ENCODE results near the gene AQP12A. TPM values are rescaled to one million over a fixed set of nuclear protein-coding genes. Genes with fewer than 3 reads are reported as not detected.

The AQP12A gene
- total RNA-seq, 1 donor from 2014 or later: not detected

- no peak overlapping the region for H3K4me3 Mint-ChIP-seq
Measured at GRCh38 chr2:240685771-240686371, 5.8 kb upstream of the AQP12A start.

GRCh38 chr2:240686460-240686859 lies 5.2 kb upstream of the AQP12A start:
- no peak for TF ChIP-seq CTCF (IDR thresholded peaks at IDR 0.05; ENCODE audit: unreplicated experiment)
- Mint-ChIP-seq H3K4me3 (no peak overlapping the region), H3K4me1 (peaks cover 16% of the 10 kb centered on the region), H3K9me3 (no peaks in the 10 kb centered on the region), H3K27ac (no peak overlapping the region), H3K27me3 (ENCODE audit: low read depth) (peaks cover 3% of the 10 kb centered on the region), H3K36me3 (no peaks in the 10 kb centered on the region)
- DNase-seq (ENCODE audit: low spot score in 2 of 2, unreplicated experiment in 2 of 2): no peak

More at GRCh38 chr2:240685771-240686371, 5.8 kb upstream of the AQP12A start:
- TF ChIP-seq CTCF (IDR thresholded peaks at IDR 0.05; ENCODE audit: unreplicated experiment): no peak
- Mint-ChIP-seq H3K4me1 (peaks cover 16% of the 10 kb centered on the region), H3K27ac (no peak overlapping the region), H3K27me3 (ENCODE audit: low read depth) (peaks cover 3% of the 10 kb centered on the region), H3K36me3 (no peaks in the 10 kb centered on the region), H3K9me3 (no peaks in the 10 kb centered on the region)
- peak in 1 of 2 experiments; percentile 47 for DNase-seq (ENCODE audit: low spot score in 2 of 2, unreplicated experiment in 2 of 2)

- Mint-ChIP-seq H3K36me3 (no peaks in the 10 kb centered on the region), H3K4me3 (no peak overlapping the region), H3K27ac (no peak overlapping the region), H3K9me3 (no peaks in the 10 kb centered on the region), H3K4me1 (peaks cover 16% of the 10 kb centered on the region), H3K27me3 (ENCODE audit: low read depth) (peaks cover 3% of the 10 kb centered on the region)
- DNase-seq (ENCODE audit: low spot score in 2 of 2, unreplicated experiment in 2 of 2): peak in 1 of 2 experiments; percentile 33
- no peak for TF ChIP-seq CTCF (IDR thresholded peaks at IDR 0.05; ENCODE audit: unreplicated experiment)
Measured at GRCh38 chr2:240687045-240687740, 4.5 kb upstream of the AQP12A start.

- no peak for TF ChIP-seq CTCF (IDR thresholded peaks at IDR 0.05; ENCODE audit: unreplicated experiment)
- Mint-ChIP-seq H3K27me3 (ENCODE audit: low read depth) (peaks cover 3% of the 10 kb centered on the region), H3K9me3 (no peaks in the 10 kb centered on the region), H3K4me1 (peaks cover 16% of the 10 kb centered on the region), H3K4me3 (no peak overlapping the region), H3K36me3 (no peaks in the 10 kb centered on the region), H3K27ac (no peak overlapping the region)
- peak in 1 of 2 experiments; percentile 30 for DNase-seq (ENCODE audit: low spot score in 2 of 2, unreplicated experiment in 2 of 2)
Measured at GRCh38 chr2:240687741-240688552, 3.7 kb upstream of the AQP12A start.

- TF ChIP-seq CTCF (IDR thresholded peaks at IDR 0.05; ENCODE audit: unreplicated experiment): no peak
- no peaks in the 10 kb centered on the region for H3K9me3 Mint-ChIP-seq
- H3K27ac Mint-ChIP-seq: no peak overlapping the region
- H3K4me1 Mint-ChIP-seq: peaks cover 16% of the 10 kb centered on the region
- no peak overlapping the region for H3K4me3 Mint-ChIP-seq
- no peaks in the 10 kb centered on the region for H3K36me3 Mint-ChIP-seq
- DNase-seq (ENCODE audit: low spot score in 2 of 2, unreplicated experiment in 2 of 2): peak in 1 of 2 experiments; percentile 36
- peaks cover 3% of the 10 kb centered on the region for H3K27me3 Mint-ChIP-seq (ENCODE audit: low read depth)
Measured at GRCh38 chr2:240688553-240688919, 3.1 kb upstream of the AQP12A start.

All from mesothelial cell of epicardium (in vitro differentiated cells).